Activated CD8-positive, alpha-beta memory T cell treated with anti-CD3 and anti-CD28 coated beads, Interleukin-2, amount 50 U/mL, for 4 hours (primary cell): ENCODE measurements around the gene GALNT9.
A peak's percentile ranks its signal among the peaks of the same experiment; 100 is the strongest.
"Not testable (repeated sequence)": the region's sequence is repeated elsewhere in the genome, so short reads cannot be mapped to it uniquely, and the experiment has no call there.

ENCODE experiments used
- DNase-seq: peaks from one replicate; pipeline ENCODE4 v3.0.0-alpha.2; 2020

GALNT9 gene

DNA sequence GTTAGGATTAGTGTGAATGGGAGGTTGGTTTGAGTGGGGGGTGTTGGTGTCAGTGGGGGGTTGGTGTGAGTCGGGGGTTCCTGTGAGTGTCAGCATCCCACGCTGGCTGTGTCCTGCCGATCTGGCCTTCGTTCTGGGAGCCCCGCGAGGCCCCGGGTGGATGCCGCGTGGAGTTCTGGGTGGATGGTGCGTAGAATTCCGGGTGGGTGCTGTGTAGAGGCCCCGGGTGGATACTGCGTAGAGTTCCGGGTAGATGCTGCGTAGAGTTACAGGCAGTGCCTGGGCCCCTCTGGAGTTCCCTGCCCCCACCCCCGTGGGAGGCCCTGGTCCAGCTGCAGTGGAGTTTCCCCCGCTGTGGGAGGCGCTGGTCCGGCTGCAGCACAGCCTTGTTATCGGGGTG is 176.4 kb downstream of the GALNT9 start:
- no peak for DNase-seq

DNA sequence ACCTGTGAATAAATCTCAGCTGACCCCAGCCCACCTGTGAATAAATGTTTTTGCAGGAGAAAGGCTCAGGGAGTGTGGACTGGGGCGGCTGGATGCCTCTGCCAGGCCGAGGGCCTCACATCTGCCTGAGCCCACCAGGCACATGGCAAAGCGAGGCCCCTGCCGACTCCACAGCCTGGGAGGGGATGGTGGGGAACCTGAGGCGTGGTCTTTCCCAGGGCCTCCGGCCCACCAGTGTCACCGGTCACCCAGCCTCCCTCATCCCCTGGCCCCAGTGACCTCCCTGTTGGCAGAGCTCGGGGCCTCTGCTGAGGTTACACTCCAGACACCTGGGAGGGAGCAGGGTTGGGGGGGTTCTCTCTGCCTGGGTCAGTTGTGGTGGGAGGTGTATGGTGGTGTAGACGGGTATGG is 177.0 kb downstream of the GALNT9 start:
- DNase-seq: peak; percentile 9

DNA sequence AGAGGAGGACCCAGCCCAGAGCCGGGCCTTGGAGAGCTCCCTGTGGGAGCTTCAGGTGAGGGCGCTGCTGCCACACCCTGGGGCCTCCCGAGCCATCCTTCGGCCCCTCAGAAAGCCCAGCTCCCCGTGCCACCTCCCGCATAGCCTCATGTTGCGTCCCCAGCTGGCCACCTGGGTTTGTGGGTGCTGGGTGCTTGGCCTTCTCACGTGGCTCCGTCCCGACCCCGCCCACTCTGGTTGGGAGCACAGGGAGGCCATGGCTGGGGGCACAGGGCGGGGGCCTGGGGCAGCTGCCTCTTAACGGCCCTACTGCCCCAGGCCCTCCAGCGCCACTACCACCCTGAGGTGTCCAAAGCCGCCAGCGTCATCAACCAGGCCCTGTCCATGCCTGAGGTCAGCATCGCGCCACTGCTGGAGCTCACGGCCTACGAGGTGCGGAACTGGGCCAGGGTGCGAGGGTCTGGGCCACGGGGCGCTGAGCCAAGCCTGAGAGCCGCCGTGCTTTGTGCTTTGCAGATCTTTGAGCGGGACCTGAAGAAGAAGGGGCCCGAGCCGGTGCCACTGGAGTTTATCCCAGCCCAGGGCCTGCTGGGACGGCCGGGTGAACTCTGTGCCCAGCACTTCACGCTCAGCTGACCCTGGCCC is 177.5 kb downstream of the GALNT9 start:
- no peak for DNase-seq

DNA sequence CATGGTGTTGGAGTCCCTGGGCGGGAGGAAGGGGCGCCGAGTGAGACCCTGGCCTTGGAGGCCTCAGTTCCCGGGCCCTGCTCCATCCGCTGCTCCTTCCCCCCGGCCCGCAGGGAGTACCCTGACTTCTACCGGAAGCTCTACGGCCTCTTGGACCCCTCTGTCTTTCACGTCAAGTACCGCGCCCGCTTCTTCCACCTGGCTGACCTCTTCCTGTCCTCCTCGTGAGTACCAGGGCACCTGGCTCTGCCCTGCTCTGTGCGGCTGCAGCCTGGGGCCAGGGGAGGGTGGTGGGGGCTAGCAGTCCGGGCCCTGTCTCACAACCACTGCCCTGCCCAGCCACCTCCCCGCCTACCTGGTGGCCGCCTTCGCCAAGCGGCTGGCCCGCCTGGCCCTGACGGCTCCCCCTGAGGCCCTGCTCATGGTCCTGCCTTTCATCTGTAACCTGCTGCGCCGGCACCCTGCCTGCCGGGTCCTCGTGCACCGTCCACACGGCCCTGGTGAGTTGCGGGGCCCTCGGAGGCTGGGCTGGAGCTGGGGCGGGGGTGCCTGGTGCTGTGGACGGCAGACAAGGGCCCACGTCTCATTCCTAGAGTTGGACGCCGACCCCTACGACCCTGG is 178.1 kb downstream of the GALNT9 start:
- no peak for DNase-seq

- DNase-seq: no peak
These were observed 178.6 kb downstream of the GALNT9 start for GRCh38 chr12:132150780-132151144.

DNA sequence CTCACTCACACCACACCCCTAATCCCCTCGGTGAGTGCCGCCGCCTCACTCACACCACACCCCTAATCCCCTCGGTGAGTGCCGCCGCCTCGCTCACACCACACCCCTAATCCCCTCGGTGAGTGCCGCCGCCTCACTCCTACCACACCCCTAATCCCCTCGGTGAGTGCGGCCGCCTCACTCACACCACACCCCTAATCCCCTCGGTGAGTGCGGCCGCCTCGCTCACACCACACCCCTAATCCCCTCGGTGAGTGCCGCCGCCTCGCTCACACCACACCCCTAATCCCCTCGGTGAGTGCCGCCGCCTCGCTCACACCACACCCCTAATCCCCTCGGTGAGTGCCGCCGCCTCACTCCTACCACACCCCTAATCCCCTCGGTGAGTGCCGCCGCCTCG is 179.9 kb downstream of the GALNT9 start:
- not testable (repeated sequence) for DNase-seq

- DNase-seq: no peak
These were observed 180.9 kb downstream of the GALNT9 start for GRCh38 chr12:132148368-132149045.

GRCh38 chr12:132147423-132148367 is 181.7 kb downstream of the GALNT9 start:
- DNase-seq: no peak

- DNase-seq: no peak
These were observed 182.5 kb downstream of the GALNT9 start for GRCh38 chr12:132146772-132147422.
